Tibial nerve (tissue), 4 donors: ENCODE data around the gene NCL. TPM values are rescaled to one million over a fixed set of nuclear protein-coding genes. Genes with fewer than 3 reads are reported as not detected.
A peak's percentile ranks its signal among the peaks of the same experiment; 100 is the strongest.

Experiments used
- DNase-seq, 2 donors: peaks; one replicate each; pipeline ENCODE4 v3.0.0-alpha.2; 2019; ENCODE audit warnings: low spot score in 2 of 2
- H3K27ac ChIP-seq, 4 donors: fragments of 200-600 bp; sonication (generic) in 3 of 4; one replicate each; pipeline ENCODE4 v1.5.1; 2017 to 2019; ENCODE audit warnings: mild to moderate bottlenecking in 1 of 4
- H3K27me3 ChIP-seq, 2 donors: fragments of 200-600 bp; sonication (generic) in 1 of 2; one replicate each; pipeline versions ENCODE4 v1.5.1 to v1.6.0; 2017 to 2019
- H3K36me3 ChIP-seq, 3 donors: fragments of 200-600 bp; sonication (generic); one replicate each; pipeline ENCODE4 v1.5.1; 2018 to 2019
- H3K4me1 ChIP-seq, 4 donors: fragments of 200-600 bp; sonication (generic) in 3 of 4; one replicate each; pipeline ENCODE4 v1.5.1; 2017 to 2019
- H3K4me3 ChIP-seq, 4 donors: fragments of 200-600 bp; sonication (generic) in 3 of 4; one replicate each; pipeline ENCODE4 v1.5.1; 2017 to 2019; ENCODE audit warnings: mild to moderate bottlenecking in 1 of 4, moderate library complexity in 1 of 4
- H3K9me3 ChIP-seq, 4 donors: fragments of 200-600 bp; sonication (generic) in 3 of 4; one replicate each; pipeline ENCODE4 v1.5.1; 2017 to 2019
- EP300 ChIP-seq, 2 donors: sonication (generic); formaldehyde crosslinking; IDR thresholded peaks; one replicate each; pipeline ENCODE4 v1.6.1; 2017; ENCODE audit warnings: antibody characterized with exemption in 2 of 2, mild to moderate bottlenecking in 1 of 2
- POLR2A ChIP-seq, 2 donors: fragments of 450-650 bp; IDR thresholded peaks; one replicate each; pipeline ENCODE4 v1.6.1; 2017; ENCODE audit warnings: antibody characterized with exemption in 2 of 2, mild to moderate bottlenecking in 2 of 2, moderate library complexity in 2 of 2
- WGBS, 2 donors: methylation state at CpG; one replicate each; pipeline ENCODE4 v1.1.5; 2018; 5-methylcytosine and 5-hydroxymethylcytosine counted together
- total RNA-seq, 4 donors: library from RNA; depleted of rRNA; stranded (reverse); fragments of >200 nt; gene quantifications; one replicate each; pipeline ENCODE4 v1.1.0, GENCODE V29; 2016
- TF ChIP-seq, protein P1 (sequence below), 5 experiments: fragments of 200-600 bp in 3 of 5; fragments of 450-650 bp in 2 of 5; sonication (generic) in 3 of 5; IDR thresholded peaks; one replicate each; pipeline ENCODE4 v1.5.1; 2016 to 2019; ENCODE audit warnings: antibody characterized with exemption in 5 of 5, mild to moderate bottlenecking in 3 of 5, moderate library complexity in 2 of 5

The NCL gene, protein sequence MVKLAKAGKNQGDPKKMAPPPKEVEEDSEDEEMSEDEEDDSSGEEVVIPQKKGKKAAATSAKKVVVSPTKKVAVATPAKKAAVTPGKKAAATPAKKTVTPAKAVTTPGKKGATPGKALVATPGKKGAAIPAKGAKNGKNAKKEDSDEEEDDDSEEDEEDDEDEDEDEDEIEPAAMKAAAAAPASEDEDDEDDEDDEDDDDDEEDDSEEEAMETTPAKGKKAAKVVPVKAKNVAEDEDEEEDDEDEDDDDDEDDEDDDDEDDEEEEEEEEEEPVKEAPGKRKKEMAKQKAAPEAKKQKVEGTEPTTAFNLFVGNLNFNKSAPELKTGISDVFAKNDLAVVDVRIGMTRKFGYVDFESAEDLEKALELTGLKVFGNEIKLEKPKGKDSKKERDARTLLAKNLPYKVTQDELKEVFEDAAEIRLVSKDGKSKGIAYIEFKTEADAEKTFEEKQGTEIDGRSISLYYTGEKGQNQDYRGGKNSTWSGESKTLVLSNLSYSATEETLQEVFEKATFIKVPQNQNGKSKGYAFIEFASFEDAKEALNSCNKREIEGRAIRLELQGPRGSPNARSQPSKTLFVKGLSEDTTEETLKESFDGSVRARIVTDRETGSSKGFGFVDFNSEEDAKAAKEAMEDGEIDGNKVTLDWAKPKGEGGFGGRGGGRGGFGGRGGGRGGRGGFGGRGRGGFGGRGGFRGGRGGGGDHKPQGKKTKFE
- total RNA-seq = 100 to 1,000 TPM; 119 to 202 (median 143) TPM

DNA sequence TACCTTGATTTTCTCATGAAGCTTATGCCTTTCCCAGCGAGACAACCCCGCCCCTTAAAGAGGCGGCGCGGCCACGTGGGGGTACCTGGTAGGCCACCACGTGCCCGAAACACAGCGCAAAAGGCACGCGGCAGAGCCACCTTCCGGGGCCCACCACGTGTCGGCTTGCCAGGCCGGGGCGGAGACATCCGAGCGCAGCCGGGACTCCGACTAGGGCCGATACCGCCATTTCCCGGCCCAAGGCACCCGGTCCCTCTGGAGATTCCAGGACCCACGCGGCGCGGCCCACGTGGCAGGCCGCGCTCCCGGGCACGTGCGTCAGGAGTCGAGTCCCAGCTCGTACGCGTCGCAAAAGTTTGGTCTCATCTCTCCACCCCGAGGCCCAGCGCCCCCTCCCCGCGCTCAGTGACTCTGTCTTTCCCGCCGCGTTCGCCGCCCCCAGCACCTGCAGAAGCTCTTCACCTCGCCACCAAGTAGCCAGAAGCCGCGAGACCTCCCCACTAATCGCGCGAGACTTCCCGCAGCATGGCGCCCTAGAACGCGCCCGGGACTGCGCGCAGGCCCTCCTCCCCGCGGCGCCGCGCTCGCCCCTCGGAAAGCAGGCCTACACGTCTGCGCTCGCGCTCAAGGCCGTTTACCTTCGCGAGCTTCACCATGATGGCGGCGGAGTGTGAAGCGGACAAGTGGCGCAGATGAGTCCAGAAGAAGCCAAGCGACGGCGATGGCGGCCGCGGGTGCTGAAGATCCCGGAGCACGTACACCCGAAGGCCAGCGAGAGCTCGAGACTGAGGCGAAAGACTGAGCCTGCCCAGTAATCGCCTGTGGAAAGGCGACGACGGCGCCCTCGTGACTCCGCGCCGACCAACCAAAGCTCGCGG lies at the start of gene NCL:
Gene NCL, minus strand, starts transcription at position 787 of the 878 bp plus-strand sequence. Its CDS starts 131 bp downstream, at position 656.
- peak; percentile 65 to 73 for DNase-seq
- TF ChIP-seq EP300 (IDR thresholded peaks at IDR 0.05) (peak in 1 of 2 donors; percentile 100), POLR2A (IDR thresholded peaks at IDR 0.05) (peak; percentile 96 to 97)
- TF ChIP-seq, protein P1, sequence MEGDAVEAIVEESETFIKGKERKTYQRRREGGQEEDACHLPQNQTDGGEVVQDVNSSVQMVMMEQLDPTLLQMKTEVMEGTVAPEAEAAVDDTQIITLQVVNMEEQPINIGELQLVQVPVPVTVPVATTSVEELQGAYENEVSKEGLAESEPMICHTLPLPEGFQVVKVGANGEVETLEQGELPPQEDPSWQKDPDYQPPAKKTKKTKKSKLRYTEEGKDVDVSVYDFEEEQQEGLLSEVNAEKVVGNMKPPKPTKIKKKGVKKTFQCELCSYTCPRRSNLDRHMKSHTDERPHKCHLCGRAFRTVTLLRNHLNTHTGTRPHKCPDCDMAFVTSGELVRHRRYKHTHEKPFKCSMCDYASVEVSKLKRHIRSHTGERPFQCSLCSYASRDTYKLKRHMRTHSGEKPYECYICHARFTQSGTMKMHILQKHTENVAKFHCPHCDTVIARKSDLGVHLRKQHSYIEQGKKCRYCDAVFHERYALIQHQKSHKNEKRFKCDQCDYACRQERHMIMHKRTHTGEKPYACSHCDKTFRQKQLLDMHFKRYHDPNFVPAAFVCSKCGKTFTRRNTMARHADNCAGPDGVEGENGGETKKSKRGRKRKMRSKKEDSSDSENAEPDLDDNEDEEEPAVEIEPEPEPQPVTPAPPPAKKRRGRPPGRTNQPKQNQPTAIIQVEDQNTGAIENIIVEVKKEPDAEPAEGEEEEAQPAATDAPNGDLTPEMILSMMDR (IDR thresholded peaks at IDR 0.05) = peak in 1 of 5 experiments; percentile 8
- WGBS, 2 donors = 0% methylated on average over 68 to 73 of the region's 102 CpGs
- Histone ChIP-seq H3K27ac (peak within 1 kb of the TSS; percentile 89 to 99 (median 94)), H3K4me1 (peaks cover 6 to 48% (median 17%) of the 10 kb centered on the region in 4 donors), H3K9me3 (no peaks in the 10 kb centered on the region), H3K27me3 (no peaks in the 10 kb centered on the region), H3K36me3 (peaks cover 0 to 36% (median 24%) of the 10 kb centered on the region in 3 donors), H3K4me3 (peak within 1 kb of the TSS; percentile 80 to 94 (median 88))

DNA sequence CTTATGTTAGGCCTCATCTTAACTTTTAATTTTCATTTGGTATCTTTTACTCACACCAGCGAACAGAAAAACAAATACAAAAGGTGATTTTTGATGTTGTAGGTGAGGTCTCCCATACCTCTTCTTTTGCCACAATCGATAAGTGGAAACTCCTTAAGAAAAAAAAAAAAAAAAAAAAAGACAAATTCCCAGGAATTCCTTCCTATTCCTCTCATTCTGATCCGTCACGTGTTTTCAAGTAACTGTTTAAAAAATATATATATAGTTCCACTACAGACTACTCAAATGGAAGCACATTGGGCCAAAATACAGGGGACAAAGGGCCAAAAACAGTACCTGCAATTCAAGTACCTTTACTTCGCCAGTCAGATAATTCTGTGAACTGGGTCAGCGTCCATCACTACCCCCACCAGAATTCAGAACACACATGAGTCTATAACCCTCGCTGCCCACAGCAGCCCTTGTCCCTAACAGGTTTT lies 49.5 kb upstream of the NCL start:
- Histone ChIP-seq H3K4me3 (peak overlapping the region; percentile 59 to 82 (median 74)), H3K27ac (peak overlapping the region; percentile 72 to 94 (median 92)), H3K36me3 (no peaks in the 10 kb centered on the region), H3K4me1 (peaks cover 0 to 17% (median 5%) of the 10 kb centered on the region in 4 donors), H3K9me3 (no peaks in the 10 kb centered on the region), H3K27me3 (no peaks in the 10 kb centered on the region)
- DNase-seq = no peak
- no peak for TF ChIP-seq EP300 (IDR thresholded peaks at IDR 0.05)
- no peak for TF ChIP-seq POLR2A (IDR thresholded peaks at IDR 0.05)
- TF ChIP-seq, protein P1 (IDR thresholded peaks at IDR 0.05) = no peak
- 17% methylated on average over 7 of the region's 7 CpGs for WGBS, 2 donors

DNA sequence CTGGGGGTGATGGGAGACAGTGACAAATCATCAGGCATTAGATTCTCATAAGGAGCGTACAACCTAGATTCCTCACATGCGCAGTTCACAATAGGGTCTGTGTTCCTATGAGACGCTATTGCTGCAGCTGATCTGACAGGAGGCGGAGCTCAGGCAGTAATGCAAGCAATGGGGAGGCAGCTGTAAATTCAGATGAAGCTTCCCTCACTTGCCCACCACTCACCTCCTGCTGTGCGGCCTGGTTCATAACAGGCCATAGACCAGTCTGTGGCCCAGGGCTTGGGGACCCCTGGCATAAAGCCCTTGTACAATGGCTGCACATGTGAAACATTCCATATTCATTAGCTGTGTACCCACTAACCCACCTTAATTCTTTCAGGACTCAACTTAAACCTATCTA lies 47.9 kb upstream of the NCL start:
- H3K36me3 ChIP-seq = peaks cover 0 to 9% (median 0%) of the 10 kb centered on the region in 3 donors
- 29 to 49% methylated on average over 5 of the region's 5 CpGs for WGBS, 2 donors
- no peaks in the 10 kb centered on the region for H3K27me3 ChIP-seq
- H3K4me3 ChIP-seq = no peak overlapping the region
- H3K4me1 ChIP-seq = peaks cover 0 to 17% (median 5%) of the 10 kb centered on the region in 4 donors
- peak overlapping the region in 1 of 4 donors; percentile 26 for H3K27ac ChIP-seq
- H3K9me3 ChIP-seq = no peaks in the 10 kb centered on the region
- TF ChIP-seq POLR2A (IDR thresholded peaks at IDR 0.05) (no peak), EP300 (IDR thresholded peaks at IDR 0.05) (no peak)
- TF ChIP-seq, protein P1 (IDR thresholded peaks at IDR 0.05) = no peak
- no peak for DNase-seq

DNA sequence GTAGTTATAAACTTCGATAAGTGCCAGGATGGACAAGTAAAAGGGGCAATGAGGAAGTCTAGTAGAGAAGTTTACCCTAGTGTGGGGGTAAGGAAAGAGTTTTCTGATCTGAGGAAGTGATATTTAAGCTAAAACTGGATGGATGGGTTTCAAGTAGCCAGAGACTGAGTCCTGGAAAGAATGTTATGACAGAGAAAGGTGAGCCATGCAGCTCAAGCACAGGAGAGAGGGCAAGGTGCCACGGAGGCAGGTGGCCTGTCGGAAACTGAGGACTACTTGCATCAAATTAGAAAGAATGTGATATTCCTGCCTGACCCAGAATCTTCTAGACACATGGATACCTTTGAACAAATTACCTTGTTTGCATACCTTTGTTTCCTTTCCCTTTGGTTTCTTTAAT lies 39.5 kb upstream of the NCL start:
- WGBS, 2 donors = 87 to 89% methylated on average over 3 of the region's 3 CpGs
- H3K36me3 ChIP-seq = peaks cover 0 to 61% (median 0%) of the 10 kb centered on the region in 3 donors
- no peak overlapping the region for H3K4me3 ChIP-seq
- no peak for TF ChIP-seq POLR2A (IDR thresholded peaks at IDR 0.05)
- no peak for TF ChIP-seq EP300 (IDR thresholded peaks at IDR 0.05)
- TF ChIP-seq, protein P1 (IDR thresholded peaks at IDR 0.05) = no peak
- DNase-seq = no peak
- H3K27ac ChIP-seq = no peak overlapping the region
- no peaks in the 10 kb centered on the region for H3K9me3 ChIP-seq
- no peaks in the 10 kb centered on the region for H3K27me3 ChIP-seq
- H3K4me1 ChIP-seq = no peaks in the 10 kb centered on the region
